Measurements from ENCODE around the gene USO1.
"Not testable (repeated sequence)": the region's sequence is repeated elsewhere in the genome, so short reads cannot be mapped to it uniquely, and the experiment has no call there.

Gene USO1

GRCh38 chr4:75698963-75699228 is 25.5 kb upstream of the USO1 start:
- intact Hi-C loops (cut with micrococcal nuclease): loop anchor here (1.0 kb wide), 1 partner anchor 26 kb away; the partner anchor contains the start of gene G3BP2
- no peaks in the 10 kb centered on the region for H3K9me3 Mint-ChIP-seq
- H3K36me3 Mint-ChIP-seq (ENCODE audit: low read depth): peaks cover 5% of the 10 kb centered on the region
- peak overlapping the region; percentile 86 for H3K27ac Mint-ChIP-seq
- H3K27me3 Mint-ChIP-seq: no peaks in the 10 kb centered on the region
- H3K4me3 Mint-ChIP-seq: peak overlapping the region; percentile 35
- H3K4me1 Mint-ChIP-seq (ENCODE audit: low read depth): peaks cover 32% of the 10 kb centered on the region

- Mint-ChIP-seq H3K4me1 (ENCODE audit: low read depth) (peaks cover 32% of the 10 kb centered on the region), H3K9me3 (no peaks in the 10 kb centered on the region), H3K36me3 (ENCODE audit: low read depth) (peaks cover under 1% of the 10 kb centered on the region), H3K27ac (peak overlapping the region; percentile 86), H3K27me3 (no peaks in the 10 kb centered on the region), H3K4me3 (peak overlapping the region; percentile 35)
- intact Hi-C loops (cut with micrococcal nuclease): no loop called here
Measured at GRCh38 chr4:75699299-75699698, 25.1 kb upstream of the USO1 start.

- no peak overlapping the region for H3K27ac Mint-ChIP-seq
- no peaks in the 10 kb centered on the region for H3K36me3 Mint-ChIP-seq (ENCODE audit: low read depth)
- H3K4me1 Mint-ChIP-seq (ENCODE audit: low read depth): peaks cover 15% of the 10 kb centered on the region
- no peaks in the 10 kb centered on the region for H3K27me3 Mint-ChIP-seq
- no peak overlapping the region for H3K4me3 Mint-ChIP-seq
- H3K9me3 Mint-ChIP-seq: no peaks in the 10 kb centered on the region
- intact Hi-C loops (cut with micrococcal nuclease): no loop called here
Measured at GRCh38 chr4:75702919-75703411, 21.4 kb upstream of the USO1 start.

- Mint-ChIP-seq H3K27ac (no peak overlapping the region), H3K9me3 (no peaks in the 10 kb centered on the region), H3K4me3 (no peak overlapping the region), H3K27me3 (no peaks in the 10 kb centered on the region), H3K4me1 (ENCODE audit: low read depth) (no peaks in the 10 kb centered on the region), H3K36me3 (ENCODE audit: low read depth) (no peaks in the 10 kb centered on the region)
- intact Hi-C loops (cut with micrococcal nuclease): no loop called here
Measured at GRCh38 chr4:75705198-75705977, 19.0 kb upstream of the USO1 start.

GRCh38 chr4:75708218-75708691 is 16.1 kb upstream of the USO1 start:
- intact Hi-C loops (cut with micrococcal nuclease): no loop called here
- no peak overlapping the region for H3K27ac Mint-ChIP-seq
- no peaks in the 10 kb centered on the region for H3K4me1 Mint-ChIP-seq (ENCODE audit: low read depth)
- H3K4me3 Mint-ChIP-seq: no peak overlapping the region
- H3K27me3 Mint-ChIP-seq: no peaks in the 10 kb centered on the region
- H3K9me3 Mint-ChIP-seq: no peaks in the 10 kb centered on the region
- no peaks in the 10 kb centered on the region for H3K36me3 Mint-ChIP-seq (ENCODE audit: low read depth)

- H3K27me3 Mint-ChIP-seq: no peaks in the 10 kb centered on the region
- no peaks in the 10 kb centered on the region for H3K36me3 Mint-ChIP-seq (ENCODE audit: low read depth)
- H3K4me1 Mint-ChIP-seq (ENCODE audit: low read depth): peaks cover 6% of the 10 kb centered on the region
- no peaks in the 10 kb centered on the region for H3K9me3 Mint-ChIP-seq
- H3K4me3 Mint-ChIP-seq: no peak overlapping the region
- intact Hi-C loops (cut with micrococcal nuclease): no loop called here
- no peak overlapping the region for H3K27ac Mint-ChIP-seq
Measured at GRCh38 chr4:75710246-75710645, 14.1 kb upstream of the USO1 start.

- H3K9me3 Mint-ChIP-seq: no peaks in the 10 kb centered on the region
- H3K27ac Mint-ChIP-seq: no peak overlapping the region
- H3K27me3 Mint-ChIP-seq: no peaks in the 10 kb centered on the region
- no peaks in the 10 kb centered on the region for H3K36me3 Mint-ChIP-seq (ENCODE audit: low read depth)
- intact Hi-C loops (cut with micrococcal nuclease): no loop called here
- no peak overlapping the region for H3K4me3 Mint-ChIP-seq
- H3K4me1 Mint-ChIP-seq (ENCODE audit: low read depth): peaks cover 9% of the 10 kb centered on the region
Measured at GRCh38 chr4:75714011-75714410, 10.4 kb upstream of the USO1 start.

- intact Hi-C loops (cut with micrococcal nuclease): no loop called here
- Mint-ChIP-seq H3K27me3 (no peaks in the 10 kb centered on the region), H3K4me3 (no peak overlapping the region), H3K9me3 (no peaks in the 10 kb centered on the region), H3K4me1 (ENCODE audit: low read depth) (peaks cover 9% of the 10 kb centered on the region), H3K27ac (no peak overlapping the region), H3K36me3 (ENCODE audit: low read depth) (no peaks in the 10 kb centered on the region)
Measured at GRCh38 chr4:75714704-75715103, 9.7 kb upstream of the USO1 start.

- intact Hi-C loops (cut with micrococcal nuclease): no loop called here
- Mint-ChIP-seq H3K27ac (no peak overlapping the region), H3K36me3 (ENCODE audit: low read depth) (no peaks in the 10 kb centered on the region), H3K4me3 (no peak overlapping the region), H3K27me3 (no peaks in the 10 kb centered on the region), H3K9me3 (no peaks in the 10 kb centered on the region), H3K4me1 (ENCODE audit: low read depth) (peaks cover 9% of the 10 kb centered on the region)
Measured at GRCh38 chr4:75715105-75715799, 9.1 kb upstream of the USO1 start.

- H3K4me3 Mint-ChIP-seq; H3K36me3 Mint-ChIP-seq (ENCODE audit: low read depth); H3K4me1 Mint-ChIP-seq (ENCODE audit: low read depth); H3K27me3 Mint-ChIP-seq; H3K9me3 Mint-ChIP-seq; intact Hi-C loops (cut with micrococcal nuclease); H3K27ac Mint-ChIP-seq: not testable (repeated sequence)
Measured at GRCh38 chr4:75716054-75716453, 8.3 kb upstream of the USO1 start.

GRCh38 chr4:75717408-75717807 is 7.0 kb upstream of the USO1 start:
- H3K4me3 Mint-ChIP-seq: no peak overlapping the region
- H3K27ac Mint-ChIP-seq: no peak overlapping the region
- H3K9me3 Mint-ChIP-seq: no peaks in the 10 kb centered on the region
- peaks cover 14% of the 10 kb centered on the region for H3K4me1 Mint-ChIP-seq (ENCODE audit: low read depth)
- no peaks in the 10 kb centered on the region for H3K27me3 Mint-ChIP-seq
- no peaks in the 10 kb centered on the region for H3K36me3 Mint-ChIP-seq (ENCODE audit: low read depth)
- intact Hi-C loops (cut with micrococcal nuclease): no loop called here

GRCh38 chr4:75718529-75718928 is 5.8 kb upstream of the USO1 start:
- Mint-ChIP-seq H3K9me3 (no peaks in the 10 kb centered on the region), H3K27me3 (no peaks in the 10 kb centered on the region), H3K27ac (no peak overlapping the region), H3K4me1 (ENCODE audit: low read depth) (peaks cover 25% of the 10 kb centered on the region), H3K36me3 (ENCODE audit: low read depth) (no peaks in the 10 kb centered on the region), H3K4me3 (no peak overlapping the region)
- intact Hi-C loops (cut with micrococcal nuclease): no loop called here

GRCh38 chr4:75722417-75722816 is 2.0 kb upstream of the USO1 start:
- Mint-ChIP-seq H3K4me1 (ENCODE audit: low read depth) (peaks cover 37% of the 10 kb centered on the region), H3K27ac (no peak overlapping the region), H3K4me3 (no peak overlapping the region), H3K9me3 (no peaks in the 10 kb centered on the region), H3K36me3 (ENCODE audit: low read depth) (peaks cover 17% of the 10 kb centered on the region), H3K27me3 (no peaks in the 10 kb centered on the region)
- intact Hi-C loops (cut with micrococcal nuclease): no loop called here

- Mint-ChIP-seq H3K9me3 (no peaks in the 10 kb centered on the region), H3K27ac (peak overlapping the region; percentile 100), H3K27me3 (no peaks in the 10 kb centered on the region), H3K36me3 (ENCODE audit: low read depth) (peaks cover 17% of the 10 kb centered on the region), H3K4me3 (peak overlapping the region; percentile 100), H3K4me1 (ENCODE audit: low read depth) (peaks cover 43% of the 10 kb centered on the region)
- intact Hi-C loops (cut with micrococcal nuclease): loop anchor here (1.0 kb wide), 2 partner anchors 50 to 209 kb away; partner anchors contain the start of genes G3BP2, RCHY1 and THAP6
Measured at GRCh38 chr4:75723163-75724065, 963 bp upstream of the USO1 start.
